GM13977 (cell line): ENCODE measurements around the gene SRD5A2.
"Not testable (repeated sequence)": the region's sequence is repeated elsewhere in the genome, so short reads cannot be mapped to it uniquely, and the experiment has no call there.

ENCODE experiments used
- DNase-seq: peaks from one replicate; pipeline ENCODE4 v3.0.0; 2012; ENCODE audit warnings: low spot score
- in situ Hi-C: fragments of 300-500 bp; cut with MboI; formaldehyde crosslinking; loops from one replicate; pipeline ENCODE4 v1.12.0; 2022; ENCODE audit warnings: low sequenced_read_pairs, low pct_unique_long_range_greater_than_20kb, mixed read lengths, inconsistent platforms; ENCODE audit not compliant: unreplicated experiment
- TF ChIP-seq, protein P1 (sequence below): IDR thresholded peaks from 2 replicates; pipeline ENCODE4 v1.5.1; 2012; ENCODE audit warnings: mild to moderate bottlenecking, control low read depth; ENCODE audit not compliant: insufficient read depth; ENCODE audit errors: extremely low read depth, missing control alignments

The SRD5A2 gene

DNA sequence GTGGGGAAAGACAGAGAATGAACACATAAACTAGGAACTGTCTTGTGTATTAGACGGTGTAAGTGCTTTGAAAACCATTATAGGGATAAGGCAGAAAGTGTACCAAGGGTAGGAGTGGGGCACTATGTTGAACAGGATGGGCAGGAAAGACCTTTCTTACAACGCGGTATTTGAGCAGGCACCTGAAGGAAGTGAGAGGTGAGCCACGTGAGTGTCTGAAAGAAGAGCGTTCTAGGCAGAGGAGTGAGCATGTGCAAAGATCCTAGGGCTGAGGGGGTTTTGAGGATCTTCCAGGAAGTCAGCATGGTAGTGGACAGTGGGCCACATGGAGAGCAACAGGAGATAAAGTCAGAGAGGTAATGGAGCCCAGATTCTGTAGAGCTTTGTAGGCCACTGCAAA, 65.2 kb downstream of the SRD5A2 start:
- in situ Hi-C loops: no loop called here
- no peak for DNase-seq
- TF ChIP-seq, protein P1, sequence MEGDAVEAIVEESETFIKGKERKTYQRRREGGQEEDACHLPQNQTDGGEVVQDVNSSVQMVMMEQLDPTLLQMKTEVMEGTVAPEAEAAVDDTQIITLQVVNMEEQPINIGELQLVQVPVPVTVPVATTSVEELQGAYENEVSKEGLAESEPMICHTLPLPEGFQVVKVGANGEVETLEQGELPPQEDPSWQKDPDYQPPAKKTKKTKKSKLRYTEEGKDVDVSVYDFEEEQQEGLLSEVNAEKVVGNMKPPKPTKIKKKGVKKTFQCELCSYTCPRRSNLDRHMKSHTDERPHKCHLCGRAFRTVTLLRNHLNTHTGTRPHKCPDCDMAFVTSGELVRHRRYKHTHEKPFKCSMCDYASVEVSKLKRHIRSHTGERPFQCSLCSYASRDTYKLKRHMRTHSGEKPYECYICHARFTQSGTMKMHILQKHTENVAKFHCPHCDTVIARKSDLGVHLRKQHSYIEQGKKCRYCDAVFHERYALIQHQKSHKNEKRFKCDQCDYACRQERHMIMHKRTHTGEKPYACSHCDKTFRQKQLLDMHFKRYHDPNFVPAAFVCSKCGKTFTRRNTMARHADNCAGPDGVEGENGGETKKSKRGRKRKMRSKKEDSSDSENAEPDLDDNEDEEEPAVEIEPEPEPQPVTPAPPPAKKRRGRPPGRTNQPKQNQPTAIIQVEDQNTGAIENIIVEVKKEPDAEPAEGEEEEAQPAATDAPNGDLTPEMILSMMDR: no peak

DNA sequence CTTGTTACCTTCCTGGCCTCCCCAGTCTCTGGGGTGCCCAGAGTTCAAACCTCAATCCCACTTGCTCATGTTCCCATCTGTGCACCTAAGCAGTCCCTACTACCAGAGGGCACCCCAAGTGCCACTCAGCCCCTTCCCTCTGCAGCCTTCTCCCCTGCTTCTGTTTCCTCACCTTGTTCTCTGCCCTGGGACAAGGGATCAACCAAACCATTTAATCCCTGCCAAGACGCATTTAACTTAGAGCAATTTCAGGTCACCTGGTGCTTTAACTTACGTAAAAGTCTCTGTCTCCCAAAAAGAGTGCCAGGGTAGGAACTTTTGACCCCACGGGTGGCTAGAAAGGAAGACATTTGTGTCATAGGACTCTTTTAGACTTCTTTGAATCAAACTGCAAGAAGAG, 67.2 kb downstream of the SRD5A2 start:
- no peak for DNase-seq
- in situ Hi-C loops: no loop called here
- TF ChIP-seq, protein P1: no peak

DNA sequence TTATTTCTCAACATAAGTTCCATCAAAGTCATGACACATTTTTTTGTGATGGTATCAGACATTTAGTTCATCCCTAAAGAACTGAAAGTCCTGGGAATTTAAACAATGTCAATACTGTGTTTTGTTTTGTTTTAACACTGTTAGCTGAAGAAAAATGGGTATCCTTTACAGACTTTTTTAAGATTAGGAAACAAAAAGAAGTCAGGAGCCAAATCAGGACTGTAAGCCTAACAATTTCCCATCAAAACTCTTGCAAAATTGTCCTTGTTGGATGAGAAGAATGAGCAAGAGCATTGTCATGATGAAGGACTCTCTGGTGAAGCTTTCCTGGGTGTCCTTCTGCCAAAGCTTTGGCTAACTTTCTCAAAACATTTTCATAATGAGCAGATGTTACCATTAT, 69.4 kb downstream of the SRD5A2 start:
- DNase-seq: no peak
- in situ Hi-C loops: no loop called here
- TF ChIP-seq, protein P1: no peak

DNA sequence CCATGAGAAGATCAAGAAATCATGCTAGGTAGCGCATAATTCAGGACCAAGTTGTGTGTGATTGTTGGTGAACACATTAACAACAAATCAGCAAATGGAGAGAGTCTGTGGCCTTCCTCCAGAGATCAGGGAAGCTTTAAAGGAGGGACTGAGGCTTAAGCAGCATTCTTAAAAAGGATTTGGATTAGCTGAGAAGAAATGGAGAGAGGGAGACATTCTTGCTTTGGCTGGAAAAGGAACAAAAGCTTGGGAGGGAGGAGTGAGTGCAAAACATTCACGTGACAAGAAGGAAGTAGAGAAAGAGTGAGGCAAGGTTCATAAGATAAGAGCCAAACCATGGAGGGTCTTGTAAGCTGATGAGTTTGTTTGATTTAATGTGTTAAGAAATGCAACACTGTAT, 75.6 kb downstream of the SRD5A2 start:
- TF ChIP-seq, protein P1: no peak
- in situ Hi-C loops: no loop called here
- DNase-seq: no peak

DNA sequence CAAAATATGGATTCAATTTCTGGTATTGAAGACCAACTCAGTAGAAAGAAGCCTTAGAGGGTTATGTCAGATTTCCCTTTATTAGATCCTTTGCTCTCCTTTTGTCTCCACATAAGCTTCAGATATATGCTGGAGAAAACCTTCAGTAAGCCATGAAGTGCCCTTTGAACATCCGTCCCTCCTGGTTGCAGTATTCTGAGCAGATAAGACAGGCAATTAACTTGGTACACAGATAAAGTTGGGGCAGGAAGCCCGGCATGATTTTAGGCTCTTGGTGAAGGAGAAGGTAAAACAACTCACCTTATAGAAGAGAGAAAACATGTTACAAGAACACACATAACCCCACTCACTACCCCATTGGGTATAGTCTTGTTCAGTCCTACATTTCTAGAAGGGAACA, 76.4 kb downstream of the SRD5A2 start:
- in situ Hi-C loops: no loop called here
- TF ChIP-seq, protein P1: no peak
- no peak for DNase-seq

DNA sequence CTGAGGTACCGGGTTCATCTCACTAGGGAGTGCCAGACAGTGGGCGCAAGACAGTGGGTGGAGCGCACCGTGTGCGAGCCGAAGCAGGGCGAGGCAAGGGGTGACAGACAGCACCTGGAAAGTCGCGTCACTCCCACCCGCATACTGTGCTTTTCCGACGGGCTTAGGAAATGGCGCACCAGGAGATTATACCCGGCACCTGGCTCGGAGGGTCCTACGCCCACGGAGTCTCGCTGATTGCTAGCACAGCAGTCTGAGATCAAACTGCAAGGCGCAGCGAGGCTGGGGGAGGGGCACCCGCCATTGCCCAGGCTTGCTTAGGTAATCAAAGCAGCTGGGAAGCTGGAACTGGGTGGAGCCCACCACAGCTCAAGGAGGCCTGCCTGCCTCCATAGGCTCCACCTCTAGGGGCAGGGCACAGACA, 84.3 kb downstream of the SRD5A2 start:
- DNase-seq, in situ Hi-C loops: not testable (repeated sequence)

DNA sequence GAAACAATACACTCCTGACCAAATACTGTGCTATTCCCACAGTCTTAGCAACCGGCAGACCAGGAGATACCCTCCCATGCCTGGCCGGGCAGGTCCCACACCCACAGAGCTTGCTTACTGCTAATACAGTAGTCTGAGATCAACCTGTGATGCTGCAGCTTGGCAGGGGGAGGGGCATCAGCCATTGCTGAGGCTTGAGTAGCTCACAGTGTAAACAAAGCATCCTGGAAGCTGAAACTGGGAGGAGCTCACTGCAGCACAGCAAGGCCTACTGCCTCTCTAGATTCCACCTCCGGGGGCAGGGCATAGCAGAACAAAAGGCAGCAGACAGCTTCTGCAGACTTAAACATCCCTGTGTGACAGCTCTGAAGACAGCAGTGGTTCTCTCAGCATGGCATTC, 91.4 kb downstream of the SRD5A2 start:
- DNase-seq, in situ Hi-C loops: not testable (repeated sequence)

DNA sequence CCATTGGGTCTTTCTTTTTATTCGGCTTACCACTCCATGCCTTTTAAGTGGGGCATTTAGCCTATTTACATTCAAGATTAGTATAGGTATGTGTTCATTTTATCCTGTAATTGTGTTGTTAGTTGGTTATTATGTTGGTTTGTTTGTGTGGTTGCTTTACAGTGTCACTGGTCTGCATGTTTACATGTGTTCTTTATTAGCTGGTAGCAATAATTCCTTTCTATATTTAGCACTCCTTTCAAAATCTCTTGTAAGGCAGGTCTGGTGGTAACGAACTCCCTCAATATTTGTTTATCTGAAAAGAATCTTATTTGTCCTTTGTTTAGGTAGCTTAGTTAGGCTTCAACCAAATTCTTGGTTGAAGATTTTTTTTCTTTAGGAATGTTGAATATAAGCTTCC, 97.5 kb downstream of the SRD5A2 start:
- TF ChIP-seq, protein P1: no peak
- in situ Hi-C loops: no loop called here

More for the DNA sequence above, 97.5 kb downstream of the SRD5A2 start:
- no peak for DNase-seq
